Femur (tissue), 1 donor: ENCODE measurements around the gene RALGAPA1.
"Not testable (repeated sequence)": the region's sequence is repeated elsewhere in the genome, so short reads cannot be mapped to it uniquely, and the experiment has no call there.

Experiments
- DNase-seq: peaks from one replicate; pipeline ENCODE4 v3.0.0-alpha.2; 2017

The RALGAPA1 gene

DNA sequence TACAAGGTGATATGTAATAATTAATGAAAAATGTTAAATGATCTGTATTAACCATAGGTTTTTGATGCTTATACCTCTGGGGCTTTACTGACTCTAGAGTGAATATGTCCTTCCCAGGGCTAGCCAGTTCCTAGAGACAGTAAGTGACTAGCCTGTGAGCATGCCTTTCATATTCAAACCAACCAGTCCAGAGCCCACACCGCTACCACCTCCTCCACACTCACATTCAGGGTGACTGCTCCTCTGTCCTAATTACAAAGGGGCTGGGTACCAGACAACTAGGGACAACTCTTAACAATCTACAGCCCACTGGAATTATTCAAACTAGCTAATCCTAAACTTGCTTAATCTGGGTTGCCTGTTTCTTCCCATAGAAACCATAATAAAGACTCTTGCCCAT is 49.0 kb downstream of the RALGAPA1 start:
- no peak for DNase-seq

DNA sequence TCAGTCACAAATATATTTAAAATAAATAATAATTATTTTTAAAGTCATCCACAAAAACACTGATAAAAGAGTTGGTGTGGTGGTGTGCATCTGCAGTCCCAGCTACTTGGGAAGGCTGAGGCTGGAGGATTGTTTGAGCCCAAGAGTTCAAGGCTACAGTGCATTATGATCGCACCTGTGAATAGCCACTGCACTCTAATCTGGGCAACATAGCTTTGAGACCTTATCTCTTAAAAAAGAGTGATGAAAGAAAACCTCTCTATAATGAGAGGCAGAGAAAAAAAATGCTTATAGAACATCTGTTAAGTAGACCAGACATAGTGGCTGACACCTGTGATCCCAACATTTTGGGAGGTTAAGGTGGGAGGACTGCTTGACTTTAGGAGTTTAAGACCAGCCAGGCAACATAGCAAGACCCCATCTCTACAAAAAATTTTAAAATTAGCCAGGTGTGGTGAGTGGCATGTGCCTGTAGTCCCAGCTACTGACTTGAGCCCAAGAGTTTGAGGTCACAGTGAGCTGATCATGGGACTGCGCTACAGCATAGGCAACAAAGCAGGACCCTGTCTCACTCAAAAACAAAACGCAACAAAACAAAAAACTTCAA is 50.5 kb downstream of the RALGAPA1 start:
- DNase-seq, result no peak

DNA sequence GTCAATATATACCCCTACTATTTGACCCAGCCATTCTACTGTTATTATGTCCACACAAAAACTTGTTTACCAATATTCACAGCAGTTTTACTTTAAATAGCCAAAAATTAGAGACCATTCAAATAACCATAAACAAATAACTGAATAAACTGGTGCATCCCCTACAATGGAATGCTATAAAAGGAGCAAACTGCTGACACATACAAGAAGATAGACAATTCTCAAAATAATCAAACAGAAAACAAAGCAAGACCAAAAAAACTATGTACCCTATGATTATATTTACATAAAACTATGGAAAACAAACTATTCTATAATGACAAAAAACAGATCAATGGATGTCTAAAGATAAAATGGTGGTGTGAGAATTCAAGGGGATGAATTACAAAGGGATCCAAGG is 54.4 kb downstream of the RALGAPA1 start:
- DNase-seq, result no peak

DNA sequence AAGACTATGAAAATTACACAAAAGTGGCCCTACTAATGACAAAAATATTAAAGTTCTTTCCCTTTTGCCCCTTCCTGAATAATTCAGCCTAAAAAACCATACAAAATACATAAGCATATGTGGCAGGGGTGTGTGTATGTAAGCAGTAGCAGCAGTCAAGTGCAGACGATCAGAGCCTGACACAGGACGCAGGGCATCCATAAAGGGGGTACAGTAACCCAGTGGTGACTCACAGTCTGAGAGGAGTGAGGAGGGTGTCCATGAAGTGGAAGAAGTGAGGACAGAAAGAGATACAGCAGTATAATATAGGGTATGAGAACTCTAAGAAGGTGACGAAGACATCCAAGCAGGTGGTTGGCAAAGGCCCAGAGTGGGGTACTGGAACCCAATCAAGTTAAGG is 56.7 kb downstream of the RALGAPA1 start:
- DNase-seq, result no peak

DNA sequence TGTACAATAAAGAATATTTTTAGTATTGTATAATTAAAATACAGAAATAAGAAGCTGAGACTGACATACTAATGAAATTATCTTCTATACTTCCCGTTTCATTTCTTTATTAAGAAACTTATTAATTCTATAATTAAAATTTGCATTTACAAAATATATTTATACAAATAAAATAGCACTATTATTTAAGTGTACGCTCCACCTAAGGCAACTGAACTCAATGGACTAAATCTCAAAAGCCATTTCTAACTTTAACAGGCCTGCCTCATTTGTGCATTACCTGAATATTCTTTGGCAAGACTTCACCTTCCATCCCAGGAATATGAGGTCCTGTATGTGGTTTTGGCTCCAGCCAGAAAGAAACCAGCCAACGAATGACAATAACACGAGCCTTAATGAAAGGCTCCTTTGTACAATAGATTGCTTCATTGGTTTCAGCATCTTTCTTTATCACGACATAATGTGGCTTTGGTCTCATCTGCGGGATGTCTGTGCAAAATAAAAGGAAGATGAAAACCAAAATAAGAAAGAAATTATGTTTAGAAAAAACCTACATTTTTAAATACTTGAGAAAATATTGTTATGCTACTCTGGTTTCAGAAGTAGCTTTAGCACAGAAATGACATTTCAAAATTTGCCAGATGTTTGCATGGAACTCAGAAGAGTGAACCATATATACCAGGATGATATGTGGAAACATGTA is 58.7 kb downstream of the RALGAPA1 start:
- no peak for DNase-seq

DNA sequence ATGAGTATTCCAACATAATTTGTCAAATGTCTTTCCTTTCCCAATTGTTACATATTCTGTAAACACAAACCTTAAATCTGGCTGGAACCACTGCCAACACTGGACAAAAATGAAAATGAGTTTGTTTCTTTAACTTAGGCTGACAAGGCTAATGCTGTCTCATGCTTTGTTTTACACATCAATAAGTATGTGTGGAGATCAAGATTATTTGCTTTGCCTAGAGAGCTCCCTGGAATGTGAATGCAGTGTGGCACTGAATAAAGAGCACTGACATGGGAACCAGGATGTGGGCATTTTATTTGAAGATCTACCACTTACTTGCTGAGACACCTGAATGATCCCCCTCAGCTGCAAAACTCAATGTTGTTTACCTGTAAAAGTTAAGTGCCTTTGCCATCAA is 61.7 kb downstream of the RALGAPA1 start:
- DNase-seq, result no peak

DNA sequence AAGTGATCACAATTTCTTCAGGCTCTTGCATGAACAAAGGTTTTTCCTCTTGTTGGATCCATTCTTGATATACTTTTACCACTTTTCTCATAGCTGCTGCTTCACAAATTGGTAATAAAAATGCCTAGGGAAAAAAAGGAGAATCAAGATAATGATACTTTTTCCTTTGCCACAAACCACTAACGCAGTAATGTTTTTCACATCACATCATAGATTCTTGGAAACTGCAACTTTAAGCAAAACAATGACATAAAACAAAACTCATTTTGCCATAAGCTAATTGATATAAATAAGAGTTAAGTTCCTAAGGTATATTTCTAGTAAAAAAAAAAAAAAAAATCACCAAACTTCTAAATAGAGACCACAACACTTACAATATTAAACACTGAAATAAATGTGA is 66.7 kb downstream of the RALGAPA1 start:
- no peak for DNase-seq

DNA sequence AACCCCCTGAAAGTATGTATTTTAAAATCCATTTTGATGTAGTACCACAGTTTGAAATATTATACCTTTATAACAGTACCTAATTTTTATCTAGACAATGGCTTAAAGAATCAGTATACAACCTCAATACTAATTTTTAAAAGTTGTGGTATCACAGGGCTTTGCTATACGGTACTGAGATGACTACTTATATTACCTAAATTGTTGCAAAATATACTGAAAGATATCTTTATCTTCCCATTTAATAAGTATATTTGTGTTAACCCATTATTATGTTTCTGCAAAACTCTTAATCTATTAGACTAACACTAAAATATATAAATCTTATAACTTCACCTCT is 67.1 kb downstream of the RALGAPA1 start:
- no peak for DNase-seq

DNA sequence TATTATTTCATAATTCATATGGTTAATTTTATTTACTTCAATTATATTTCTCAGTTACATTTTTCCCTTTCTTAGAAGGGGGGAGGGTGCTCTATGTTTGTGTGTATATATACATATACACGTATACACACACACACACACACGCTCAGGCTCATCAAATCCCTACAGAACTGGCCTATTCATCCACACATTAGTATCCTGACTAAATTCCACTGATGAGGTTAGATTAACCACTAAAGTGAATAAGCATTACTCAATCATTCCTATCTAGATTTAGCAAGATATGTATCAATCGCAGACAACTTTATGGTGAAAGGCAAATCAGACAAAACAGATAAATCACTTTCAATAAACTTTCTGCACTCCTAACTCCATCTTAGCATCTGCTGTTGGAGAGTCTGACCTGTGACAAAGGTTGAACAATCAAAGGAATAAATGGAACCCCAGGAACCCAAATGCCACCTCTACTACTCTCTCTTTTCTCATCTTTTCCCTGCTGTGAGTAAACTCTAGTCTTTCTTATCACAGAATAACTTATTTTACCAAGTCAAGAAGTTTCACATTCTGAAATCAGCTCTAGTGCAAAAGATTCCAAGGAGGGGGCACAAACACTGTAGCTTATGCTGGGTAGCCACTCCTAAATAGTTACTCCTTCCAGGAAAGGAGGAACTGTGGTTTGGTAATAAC is 67.6 kb downstream of the RALGAPA1 start:
- DNase-seq, result no peak

DNA sequence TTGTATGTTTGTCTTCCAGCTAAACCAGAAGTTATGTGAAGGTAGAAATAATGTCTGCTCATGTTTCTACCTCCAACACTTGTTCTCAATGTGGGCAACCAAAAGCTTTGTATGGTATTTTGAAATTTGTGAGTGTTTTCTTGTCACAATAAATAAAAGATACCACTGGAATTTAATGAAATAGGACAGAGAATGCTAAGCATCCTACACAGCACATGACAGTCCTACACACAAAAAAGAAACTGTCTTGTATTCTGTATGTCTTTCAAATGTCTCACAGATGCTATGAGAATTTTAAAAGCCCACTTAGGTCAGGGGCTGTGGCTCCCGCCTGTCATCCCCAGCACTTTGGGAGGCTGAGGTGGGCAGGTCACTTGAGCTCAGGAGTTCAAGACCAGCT is 68.9 kb downstream of the RALGAPA1 start:
- DNase-seq, result no peak

DNA sequence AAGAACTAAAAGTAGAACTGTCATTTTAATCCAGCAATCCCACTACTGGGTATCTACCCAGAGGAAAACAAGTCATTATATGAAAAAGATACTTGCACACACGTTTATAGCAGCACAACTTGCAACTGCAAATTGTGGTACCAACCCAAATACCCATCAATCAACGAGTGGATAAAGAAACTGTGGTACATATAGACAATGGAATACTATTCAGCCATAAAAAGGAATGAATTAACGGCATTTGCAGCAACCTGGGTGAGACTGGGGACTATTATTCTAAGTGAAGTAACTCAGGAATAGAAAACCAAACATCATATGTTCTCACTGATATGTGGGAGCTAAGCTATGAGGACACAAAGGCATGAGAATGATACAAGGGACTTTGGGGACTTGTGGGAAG is 73.9 kb downstream of the RALGAPA1 start:
- DNase-seq, result not testable (repeated sequence)

DNA sequence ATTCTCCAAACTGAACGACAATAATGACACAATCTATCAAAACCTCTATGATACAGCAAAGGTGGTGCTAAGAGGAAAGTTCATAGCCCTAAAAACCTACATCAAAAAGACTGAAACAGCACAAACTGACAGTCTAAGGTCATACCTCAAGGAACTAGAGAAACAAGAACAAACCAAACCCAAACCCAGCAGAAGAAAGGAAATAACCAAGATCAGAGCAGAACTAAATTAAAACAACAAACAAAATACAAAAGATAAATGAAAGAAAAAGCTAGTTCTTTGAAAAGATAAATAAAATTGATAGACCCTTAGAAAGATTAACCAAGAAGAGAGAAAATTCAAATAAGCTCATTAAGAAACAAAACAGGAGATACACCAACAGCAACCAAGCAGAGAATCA is 75.6 kb downstream of the RALGAPA1 start:
- not testable (repeated sequence) for DNase-seq

DNA sequence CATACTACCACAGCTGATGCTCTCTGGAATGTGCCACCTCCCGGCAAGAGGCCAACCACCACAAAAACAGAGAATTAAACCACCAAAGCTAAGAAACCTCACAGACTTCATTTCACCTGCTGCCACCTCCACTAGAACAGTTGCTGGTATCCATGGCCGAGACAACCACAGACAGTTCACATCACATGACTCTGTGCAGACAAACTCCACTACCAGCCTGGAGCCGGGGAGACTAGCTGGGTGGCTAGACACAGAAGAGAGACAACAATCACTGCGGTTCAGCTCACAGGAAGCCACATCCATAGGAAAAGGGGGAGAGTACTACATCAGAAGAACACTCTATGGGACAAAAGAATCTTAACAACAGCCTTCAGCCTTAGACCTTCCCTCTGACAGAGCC is 78.2 kb downstream of the RALGAPA1 start:
- DNase-seq, result no peak

DNA sequence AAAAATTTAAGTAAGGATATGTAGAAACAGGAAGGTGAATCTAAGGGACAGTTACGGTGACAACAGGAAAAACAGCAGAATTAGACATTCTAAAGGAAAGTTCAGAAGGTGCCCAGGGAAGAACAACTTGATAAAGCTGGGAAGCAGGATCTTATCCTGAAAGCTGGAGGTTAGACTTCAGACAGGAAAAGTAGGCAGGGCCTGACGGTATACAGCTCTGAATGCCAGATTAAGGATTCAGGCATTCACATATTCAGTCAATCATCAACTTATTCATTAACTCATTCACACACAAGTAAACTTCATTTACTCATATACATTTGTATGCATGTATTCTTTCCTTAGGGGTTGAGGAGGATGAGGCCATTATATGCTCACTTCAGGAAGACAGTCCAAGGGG is 81.3 kb downstream of the RALGAPA1 start:
- no peak for DNase-seq

DNA sequence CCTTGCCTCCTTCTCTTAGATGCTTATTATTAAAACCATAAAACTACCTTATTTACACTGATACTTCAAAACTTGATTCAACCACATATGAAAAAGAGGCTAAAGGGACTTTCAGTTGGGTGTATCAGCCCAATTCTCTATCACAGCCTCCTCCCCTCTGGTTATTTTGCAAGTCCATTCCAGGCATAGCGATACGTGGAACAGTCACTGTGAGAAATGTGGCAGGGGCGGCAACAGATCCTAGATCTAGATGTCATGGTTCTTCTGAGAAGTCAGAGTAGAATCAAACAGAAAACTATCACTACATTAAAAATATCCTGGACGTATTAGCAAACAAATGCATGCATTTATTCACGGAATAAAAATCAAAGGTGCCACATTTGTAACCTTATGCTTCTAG is 83.2 kb downstream of the RALGAPA1 start:
- DNase-seq, result no peak

DNA sequence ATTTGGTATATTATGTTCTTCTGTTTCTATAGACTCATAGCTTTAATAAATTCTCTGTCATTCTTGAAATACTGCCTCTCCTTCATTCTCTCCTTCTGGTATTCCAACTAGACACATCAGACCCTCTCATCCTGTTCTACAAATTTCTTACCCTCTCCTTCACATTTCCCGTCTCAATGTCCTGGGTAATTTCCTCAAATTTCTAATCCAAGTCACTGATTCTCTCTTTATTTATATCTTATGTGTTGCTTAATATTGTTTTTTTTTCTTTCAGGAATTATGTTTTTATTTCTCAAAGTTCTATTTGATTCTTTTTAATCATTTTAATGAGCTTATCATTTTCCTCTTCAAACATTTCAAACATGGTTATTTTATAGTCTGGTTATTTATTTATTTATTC is 94.0 kb downstream of the RALGAPA1 start:
- DNase-seq, result no peak

DNA sequence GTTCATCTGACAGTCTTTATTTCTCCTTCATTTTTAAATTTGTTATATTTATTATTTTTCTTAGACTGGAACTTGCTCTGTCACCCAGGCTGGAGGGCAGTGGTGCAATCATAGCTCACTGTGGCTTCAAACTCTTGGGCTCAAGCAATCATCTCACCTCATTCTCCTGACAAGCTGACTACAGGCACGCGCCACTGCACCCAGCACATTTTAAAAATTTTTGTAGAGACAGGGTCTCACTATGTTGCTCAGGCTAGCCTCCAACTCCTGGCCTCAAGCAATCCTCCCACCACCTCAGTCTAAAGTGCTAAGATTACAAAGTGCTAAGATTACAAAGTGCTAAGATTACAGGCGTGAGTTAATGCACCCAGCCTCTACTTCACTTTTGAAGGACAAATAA is 96.6 kb downstream of the RALGAPA1 start:
- no peak for DNase-seq

DNA sequence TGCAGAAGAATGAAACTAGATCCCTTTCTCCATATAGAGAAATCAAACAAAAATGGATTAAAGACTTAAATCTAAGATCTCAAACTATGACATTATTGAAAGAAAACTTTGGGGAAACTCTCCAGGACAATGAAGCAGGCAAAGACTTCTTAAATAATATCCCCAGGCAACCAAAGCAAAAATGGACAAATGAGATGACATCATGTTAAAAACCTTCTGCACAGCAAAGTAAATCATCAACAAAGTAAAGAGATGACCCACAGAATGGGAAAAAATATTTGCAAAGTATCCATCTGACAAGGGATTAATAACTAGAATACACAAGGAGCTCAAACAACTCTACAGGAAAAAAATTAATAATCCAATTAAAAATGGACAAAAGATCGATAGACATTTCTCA is 101.0 kb downstream of the RALGAPA1 start:
- no peak for DNase-seq

DNA sequence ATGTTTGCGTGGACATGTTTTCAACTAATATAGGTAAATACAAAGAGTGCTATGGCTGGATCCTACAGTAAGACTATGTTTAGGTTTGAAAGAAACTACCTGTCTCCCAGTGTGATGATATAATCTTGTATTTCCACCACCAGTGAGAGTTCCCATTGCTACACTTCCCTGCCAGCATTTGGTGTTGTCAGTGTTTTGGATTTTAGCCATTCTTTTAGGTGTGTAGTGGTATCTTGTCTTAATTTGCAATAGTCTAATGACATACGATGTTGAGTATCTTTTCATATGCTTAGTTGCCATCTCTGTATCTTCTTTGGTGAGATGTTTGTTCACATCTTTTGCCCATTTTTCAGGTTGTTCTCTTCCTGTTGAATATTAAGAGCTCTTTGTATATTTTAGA is 103.5 kb downstream of the RALGAPA1 start:
- DNase-seq, result no peak

DNA sequence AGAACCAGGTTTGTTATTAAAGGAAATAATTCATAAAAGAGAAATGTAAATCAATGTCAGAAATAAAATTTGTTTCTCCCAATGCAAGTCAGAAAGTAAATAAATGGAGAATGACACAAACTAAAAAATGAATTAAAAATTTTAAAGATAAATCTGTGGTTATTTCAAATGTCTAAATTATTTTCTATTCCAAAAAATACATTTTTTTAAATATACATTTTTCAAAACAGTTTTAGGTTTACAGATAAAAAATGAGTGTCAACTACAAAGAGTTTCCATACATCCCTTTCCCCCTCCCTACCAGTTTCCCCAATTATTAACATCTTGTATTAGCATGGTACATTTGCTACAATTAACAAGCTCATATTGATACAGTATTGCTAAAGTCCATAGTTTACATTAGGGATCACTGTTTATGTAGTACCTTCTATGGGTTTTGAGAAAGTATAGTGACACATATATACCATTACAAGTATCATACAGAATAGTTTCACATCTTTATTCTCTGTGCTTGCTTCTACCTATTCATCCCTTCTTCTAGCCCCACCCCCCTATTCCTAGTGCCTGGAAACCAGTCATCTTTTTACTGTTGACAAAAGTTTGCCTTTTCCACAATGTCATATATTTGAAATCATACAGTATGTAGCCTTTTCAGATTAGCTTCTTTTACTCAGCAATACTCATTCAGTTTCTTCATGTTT is 104.2 kb downstream of the RALGAPA1 start:
- no peak for DNase-seq

DNA sequence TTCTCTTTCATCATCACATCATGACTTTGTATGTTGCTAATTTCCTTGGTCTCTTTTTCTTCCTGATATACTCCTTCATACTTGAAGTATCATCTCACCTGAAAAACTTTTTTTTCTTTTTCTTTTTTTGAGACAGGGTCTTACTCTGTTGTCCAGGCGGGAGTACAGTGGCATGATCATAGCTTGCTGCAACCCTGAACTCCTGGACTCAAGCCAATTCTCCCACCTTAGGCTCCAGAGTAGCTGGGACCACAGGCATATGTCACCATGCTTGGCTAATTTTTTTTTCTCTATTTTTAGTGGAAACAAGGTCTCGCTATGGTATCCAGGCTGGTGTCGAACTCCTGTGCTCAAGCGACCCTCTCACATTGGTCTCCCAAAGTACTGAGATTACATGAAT is 107.6 kb downstream of the RALGAPA1 start:
- DNase-seq, result no peak

DNA sequence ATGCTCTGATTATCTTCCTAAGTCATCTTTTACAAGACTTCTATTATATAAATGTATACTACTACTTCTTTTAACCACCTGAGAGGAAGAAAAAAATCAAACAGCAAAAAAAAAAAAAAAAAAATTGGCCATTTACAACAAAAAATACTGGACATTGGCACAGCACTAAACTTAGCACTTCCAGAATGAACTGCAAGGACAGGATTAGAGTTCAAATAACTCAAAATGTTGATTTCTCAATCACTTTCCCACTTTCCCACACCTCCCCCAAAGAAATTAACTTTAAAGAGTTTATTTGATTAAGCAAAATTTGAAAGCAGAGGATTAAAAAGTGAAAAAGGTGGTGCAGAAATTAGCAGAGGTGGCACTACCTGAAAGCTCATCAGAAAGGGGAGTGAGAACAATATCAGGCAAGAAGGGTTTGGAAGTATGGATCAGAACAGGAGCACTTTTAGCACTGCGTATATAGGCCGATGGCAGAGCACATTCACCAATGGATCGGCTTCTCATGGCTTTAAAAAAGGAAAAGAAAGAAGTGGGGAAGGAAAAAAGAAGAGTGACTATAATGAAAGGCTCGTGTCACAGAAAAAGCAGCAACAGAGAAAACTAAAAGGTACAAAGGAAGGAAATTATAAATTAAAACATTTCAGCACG is 109.2 kb downstream of the RALGAPA1 start:
- no peak for DNase-seq

DNA sequence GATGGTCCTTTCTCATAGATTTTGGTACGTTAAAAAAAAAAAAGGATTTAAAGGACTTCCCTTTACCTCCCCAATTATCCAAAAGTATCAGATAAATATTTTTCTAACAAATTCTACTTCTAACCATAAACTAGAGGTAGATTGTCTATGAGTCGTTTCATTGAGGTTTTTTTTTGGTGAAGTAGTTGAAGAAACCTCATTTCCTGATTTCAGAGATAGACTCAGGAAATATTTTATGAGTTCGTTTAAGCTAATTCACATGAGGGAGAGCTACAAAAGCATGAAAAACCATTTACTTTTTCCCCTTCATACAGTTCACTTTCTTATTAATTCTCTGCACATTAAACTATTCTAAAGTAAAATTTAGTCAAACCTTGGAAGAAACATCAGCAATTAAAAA is 112.5 kb downstream of the RALGAPA1 start:
- DNase-seq, result no peak
